Esophagus muscularis mucosa (tissue), 4 donors: ENCODE results near the gene ARHGAP32. TPM values are rescaled to one million over a fixed set of nuclear protein-coding genes. Genes with fewer than 3 reads are reported as not detected.

Experiments
- DNase-seq: peaks from one replicate; pipeline ENCODE4 v3.0.0-alpha.2; 2017; ENCODE audit errors: extremely low spot score
- H3K27ac ChIP-seq, 4 donors: fragments of 200-600 bp; sonication (generic); replicated peaks in 1 of 4; 1 replicate in 3 of 4; 2 replicates in 1 of 4; pipeline ENCODE4 v1.5.1; 2016 to 2019; ENCODE audit warnings: mild to moderate bottlenecking in 1 of 4
- H3K27me3 ChIP-seq, 4 donors: fragments of 200-600 bp; sonication (generic); one replicate each; pipeline versions ENCODE4 v1.5.1 to v1.6.0; 2016 to 2019
- H3K36me3 ChIP-seq, 4 donors: fragments of 200-600 bp; sonication (generic); one replicate each; pipeline ENCODE4 v1.5.1; 2016 to 2019
- H3K4me1 ChIP-seq, 4 donors: fragments of 200-600 bp; sonication (generic); one replicate each; pipeline ENCODE4 v1.5.1; 2016 to 2019
- H3K4me3 ChIP-seq, 4 donors: fragments of 200-600 bp; sonication (generic); 1 replicate in 2 of 4; 2 replicates in 2 of 4; pipeline ENCODE4 v1.5.1; 2016 to 2019; ENCODE audit warnings: mild to moderate bottlenecking in 4 of 4, moderate library complexity in 1 of 4
- H3K9me3 ChIP-seq, 4 donors: fragments of 200-600 bp; sonication (generic); 1 replicate in 3 of 4; 2 replicates in 1 of 4; pipeline ENCODE4 v1.5.1; 2016 to 2019
- EP300 ChIP-seq: sonication (generic); formaldehyde crosslinking; IDR thresholded peaks from one replicate; pipeline ENCODE4 v1.6.1; 2017; ENCODE audit warnings: antibody characterized with exemption
- POLR2A ChIP-seq: fragments of 450-650 bp; IDR thresholded peaks from one replicate; pipeline ENCODE4 v1.6.1; 2017; ENCODE audit warnings: antibody characterized with exemption, moderate library complexity, mild to moderate bottlenecking, low read depth
- POLR2AphosphoS5 ChIP-seq, 2 donors: sonication (generic); formaldehyde crosslinking; IDR thresholded peaks; one replicate each; pipeline ENCODE4 v1.6.1; 2017; ENCODE audit warnings: antibody characterized with exemption in 2 of 2
- WGBS: methylation state at CpG from one replicate; pipeline ENCODE4 v1.1.5; 2018; 5-methylcytosine and 5-hydroxymethylcytosine counted together
- intact Hi-C: fragments of 100-400 bp; cut with DNase I; formaldehyde crosslinking; loops from one replicate; pipeline ENCODE4 v1.15.1; 2023
- total RNA-seq, 4 donors: library from RNA; depleted of rRNA; stranded (reverse); fragments of >200 nt; gene quantifications; one replicate each; pipeline versions ENCODE4 v1.1.0 to v1.2.1, GENCODE V29; 2016
- TF ChIP-seq, protein P1 (sequence below), 3 experiments: fragments of 200-600 bp in 2 of 3; fragments of 450-650 bp in 1 of 3; sonication (generic) in 2 of 3; IDR thresholded peaks; one replicate each; pipeline ENCODE4 v1.5.1; 2017 to 2019; ENCODE audit warnings: antibody characterized with exemption in 3 of 3, mild to moderate bottlenecking in 2 of 3, moderate library complexity in 1 of 3

ARHGAP32 gene
- total RNA-seq, 4 donors from 2014 or later, result 11.9 to 17.0 (median 15.8) TPM

DNA sequence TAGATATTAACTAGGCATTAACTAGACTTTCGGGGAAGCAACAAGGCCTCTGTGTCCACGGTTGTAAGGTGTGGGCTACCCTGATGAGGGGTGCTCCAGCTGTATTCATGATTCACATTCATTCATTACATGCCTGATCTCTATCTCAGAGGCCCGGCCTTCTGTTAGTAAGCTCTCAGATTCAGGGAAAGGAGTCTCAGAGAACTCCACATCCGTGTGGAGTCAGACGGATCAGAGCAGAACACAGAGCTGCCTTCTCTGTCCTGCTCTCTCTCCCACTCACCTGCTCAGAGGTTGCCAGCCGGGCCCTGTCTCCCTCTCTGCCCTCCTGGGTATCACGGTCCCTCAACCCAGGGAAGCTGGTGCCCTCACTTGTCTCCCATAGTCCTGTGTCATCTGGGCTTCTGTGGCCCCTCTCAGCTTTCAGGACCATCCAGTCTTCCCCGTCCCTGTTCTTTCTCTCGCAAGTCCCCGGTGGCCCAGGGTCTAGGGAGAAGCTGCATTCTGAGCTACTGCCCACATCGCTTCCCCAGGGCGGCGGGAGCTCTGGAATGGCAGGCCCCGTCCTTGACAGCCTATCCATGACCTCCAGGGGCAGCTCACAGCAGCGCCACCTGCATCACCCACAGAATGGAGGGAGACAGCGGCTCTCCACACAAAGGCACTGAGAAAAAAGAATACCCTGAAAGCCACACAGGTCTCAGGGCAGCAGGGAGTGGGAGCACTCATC lies 253.8 kb downstream of the ARHGAP32 start:
- DNase-seq, result no peak
- Histone ChIP-seq H3K27ac (no peak overlapping the region), H3K36me3 (no peaks in the 10 kb centered on the region), H3K4me1 (no peaks in the 10 kb centered on the region), H3K4me3 (no peak overlapping the region), H3K9me3 (no peaks in the 10 kb centered on the region), H3K27me3 (peaks cover 0 to 26% (median 0%) of the 10 kb centered on the region in 4 donors)
- TF ChIP-seq POLR2AphosphoS5 (IDR thresholded peaks at IDR 0.05), result no peak
- no peak for TF ChIP-seq POLR2A
- TF ChIP-seq, protein P1, sequence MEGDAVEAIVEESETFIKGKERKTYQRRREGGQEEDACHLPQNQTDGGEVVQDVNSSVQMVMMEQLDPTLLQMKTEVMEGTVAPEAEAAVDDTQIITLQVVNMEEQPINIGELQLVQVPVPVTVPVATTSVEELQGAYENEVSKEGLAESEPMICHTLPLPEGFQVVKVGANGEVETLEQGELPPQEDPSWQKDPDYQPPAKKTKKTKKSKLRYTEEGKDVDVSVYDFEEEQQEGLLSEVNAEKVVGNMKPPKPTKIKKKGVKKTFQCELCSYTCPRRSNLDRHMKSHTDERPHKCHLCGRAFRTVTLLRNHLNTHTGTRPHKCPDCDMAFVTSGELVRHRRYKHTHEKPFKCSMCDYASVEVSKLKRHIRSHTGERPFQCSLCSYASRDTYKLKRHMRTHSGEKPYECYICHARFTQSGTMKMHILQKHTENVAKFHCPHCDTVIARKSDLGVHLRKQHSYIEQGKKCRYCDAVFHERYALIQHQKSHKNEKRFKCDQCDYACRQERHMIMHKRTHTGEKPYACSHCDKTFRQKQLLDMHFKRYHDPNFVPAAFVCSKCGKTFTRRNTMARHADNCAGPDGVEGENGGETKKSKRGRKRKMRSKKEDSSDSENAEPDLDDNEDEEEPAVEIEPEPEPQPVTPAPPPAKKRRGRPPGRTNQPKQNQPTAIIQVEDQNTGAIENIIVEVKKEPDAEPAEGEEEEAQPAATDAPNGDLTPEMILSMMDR (IDR thresholded peaks at IDR 0.05), result no peak
- TF ChIP-seq EP300, result no peak
- WGBS, result 93% methylated on average over 14 of the region's 16 CpGs
- intact Hi-C loops, result no loop called here

DNA sequence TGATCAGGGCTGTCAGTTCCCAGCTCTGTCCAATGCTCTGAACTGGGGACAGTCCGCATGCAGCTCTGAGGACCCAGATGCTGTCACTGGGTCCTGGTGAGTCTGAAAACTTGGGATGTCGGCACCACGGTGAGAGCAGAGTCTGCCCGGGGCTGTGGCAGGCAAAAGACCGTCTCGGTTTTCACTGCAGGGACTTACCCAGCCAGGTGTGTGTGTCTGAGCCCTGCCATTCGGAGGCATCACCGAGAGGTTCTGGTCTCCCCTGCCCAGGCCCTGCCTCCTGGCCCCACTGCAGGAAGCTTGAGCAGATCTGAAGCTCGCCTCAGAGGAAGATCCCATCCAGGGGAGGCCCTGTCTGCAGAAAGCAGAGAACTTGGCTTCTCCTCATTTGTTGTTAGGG lies 254.6 kb downstream of the ARHGAP32 start:
- intact Hi-C loops, result no loop called here
- Histone ChIP-seq H3K4me3 (no peak overlapping the region), H3K27me3 (peaks cover 0 to 27% (median 0%) of the 10 kb centered on the region in 4 donors), H3K4me1 (no peaks in the 10 kb centered on the region), H3K27ac (no peak overlapping the region), H3K9me3 (no peaks in the 10 kb centered on the region), H3K36me3 (no peaks in the 10 kb centered on the region)
- WGBS, result 88% methylated on average over 5 of the region's 9 CpGs
- DNase-seq, result no peak
- TF ChIP-seq POLR2A (no peak), EP300 (no peak), POLR2AphosphoS5 (IDR thresholded peaks at IDR 0.05) (no peak)
- TF ChIP-seq, protein P1 (IDR thresholded peaks at IDR 0.05), result no peak

DNA sequence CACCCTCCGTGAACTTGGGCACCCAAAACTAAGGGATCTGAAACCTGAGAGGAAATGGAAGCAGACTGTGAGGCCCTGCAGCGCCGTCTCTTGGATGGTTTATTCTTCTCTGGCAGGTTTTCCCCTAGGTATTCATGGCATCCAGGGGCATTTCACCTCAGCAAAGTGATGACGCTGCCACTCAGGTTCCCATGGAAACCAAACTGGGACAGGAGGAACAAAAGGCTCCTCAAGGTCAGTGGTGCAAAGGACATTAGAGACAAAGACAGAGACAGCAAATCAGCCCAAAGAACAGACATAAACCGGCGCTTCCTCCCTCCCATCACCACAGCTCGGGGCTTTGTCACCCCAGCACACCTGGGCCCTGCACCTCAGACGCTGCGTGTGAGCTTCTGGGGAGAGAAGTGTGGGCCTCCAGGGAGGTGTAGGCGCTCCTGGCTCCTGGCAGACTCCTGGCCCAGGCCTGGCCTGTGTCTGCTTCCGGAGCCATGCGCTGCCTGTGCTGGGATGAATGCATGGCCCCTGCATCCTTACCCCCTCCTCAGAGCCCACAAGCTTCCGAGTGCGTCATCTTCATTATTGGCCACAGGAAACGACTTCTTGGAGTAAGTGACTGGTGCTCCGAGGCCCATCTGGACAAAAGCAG lies 255.4 kb downstream of the ARHGAP32 start:
- H3K27me3 ChIP-seq, result peaks cover 0 to 21% (median 0%) of the 10 kb centered on the region in 4 donors
- no peak overlapping the region for H3K27ac ChIP-seq
- 81% methylated on average over 14 of the region's 16 CpGs for WGBS
- intact Hi-C loops, result no loop called here
- no peaks in the 10 kb centered on the region for H3K4me1 ChIP-seq
- TF ChIP-seq, protein P1 (IDR thresholded peaks at IDR 0.05), result no peak
- TF ChIP-seq POLR2AphosphoS5 (IDR thresholded peaks at IDR 0.05), result no peak
- no peak for TF ChIP-seq POLR2A
- no peak for TF ChIP-seq EP300
- H3K36me3 ChIP-seq, result no peaks in the 10 kb centered on the region
- no peaks in the 10 kb centered on the region for H3K9me3 ChIP-seq
- H3K4me3 ChIP-seq, result no peak overlapping the region
- no peak for DNase-seq

DNA sequence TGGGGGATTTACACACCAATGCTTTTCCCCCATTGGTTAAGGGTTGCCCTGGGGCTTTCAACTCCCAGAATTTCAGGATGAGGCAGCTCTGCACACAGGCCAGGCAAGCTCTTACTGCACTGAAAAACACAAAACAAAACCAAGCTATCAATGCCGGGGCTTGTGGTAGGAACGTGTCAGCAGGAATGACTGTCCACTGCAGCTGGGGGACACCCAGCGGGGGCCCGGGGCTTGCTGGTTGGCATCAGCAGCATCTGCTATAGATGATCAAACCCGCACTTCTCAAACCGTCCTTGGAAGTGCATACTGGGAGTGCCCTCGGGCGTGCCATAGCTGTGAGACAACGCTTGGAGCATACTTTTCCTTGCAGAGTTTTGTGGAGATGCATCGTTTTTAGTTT lies 257.2 kb downstream of the ARHGAP32 start:
- H3K9me3 ChIP-seq, result no peaks in the 10 kb centered on the region
- intact Hi-C loops, result no loop called here
- H3K4me1 ChIP-seq, result no peaks in the 10 kb centered on the region
- H3K4me3 ChIP-seq, result no peak overlapping the region
- H3K27me3 ChIP-seq, result peaks cover 0 to 22% (median 1%) of the 10 kb centered on the region in 4 donors
- H3K27ac ChIP-seq, result no peak overlapping the region
- no peak for DNase-seq
- no peaks in the 10 kb centered on the region for H3K36me3 ChIP-seq
- TF ChIP-seq POLR2A (no peak), POLR2AphosphoS5 (IDR thresholded peaks at IDR 0.05) (no peak), EP300 (no peak)
- TF ChIP-seq, protein P1 (IDR thresholded peaks at IDR 0.05), result no peak
- 91% methylated on average over 10 of the region's 10 CpGs for WGBS
